HEK293 (cell line): ENCODE data around the gene SIL1.
A peak's percentile ranks its signal among the peaks of the same experiment; 100 is the strongest.

Experiments
- CTCF ChIA-PET: fragments of 350-600 bp; formaldehyde crosslinking; extraction: SDS; loops from one replicate; lab custom pipeline; 2021; ENCODE audit warnings: antibody characterized with exemption; lab: Yijun Ruan, JAX
- POLR2A ChIA-PET: fragments of 300-600 bp; formaldehyde crosslinking; extraction: SDS; loops from one replicate; lab custom pipeline; 2020; ENCODE audit warnings: antibody characterized with exemption, inconsistent platforms; lab: Yijun Ruan, JAX
- H3K27ac ChIP-seq: fragments of 200-500 bp; sonication (Bioruptor generic); 2 replicates; pipeline ENCODE4 v1.5.1; 2014; ENCODE audit warnings: low read depth, low read length, control low read depth, inconsistent platforms; ENCODE audit errors: extremely low read depth
- H3K36me3 ChIP-seq, 2 experiments: fragments of 200-500 bp in 1 of 2; sonication (Bioruptor generic) in 1 of 2; 1 replicate in 1 of 2; 2 replicates in 1 of 2; pipeline ENCODE4 v1.5.1; 2014 to 2017; ENCODE audit warnings: inconsistent platforms in 2 of 2, low read length in 2 of 2; ENCODE audit not compliant: control insufficient read depth in 2 of 2, insufficient read depth in 1 of 2
- H3K4me1 ChIP-seq: fragments of 200-500 bp; sonication (Bioruptor generic); 2 replicates; pipeline ENCODE4 v1.5.1; 2014; ENCODE audit warnings: mild to moderate bottlenecking, low read length, inconsistent platforms; ENCODE audit not compliant: control insufficient read depth, insufficient read depth
- H3K4me3 ChIP-seq: 2 replicates; pipeline ENCODE4 v1.5.1; 2011; ENCODE audit warnings: low read depth, mild to moderate bottlenecking, control low read depth, low read length, moderate library complexity
- H3K9me3 ChIP-seq: fragments of 200-500 bp; sonication (Bioruptor generic); 2 replicates; pipeline ENCODE4 v1.5.1; 2014; ENCODE audit warnings: low read depth, low read length, inconsistent platforms; ENCODE audit not compliant: control insufficient read depth, insufficient read depth
- AEBP2 ChIP-seq: fragments of 450-650 bp; formaldehyde crosslinking; IDR thresholded peaks from 2 replicates; pipeline ENCODE4 v1.5.1; 2016; ENCODE audit warnings: missing biosample characterization, missing genetic modification characterization, borderline replicate concordance
- BCL11A ChIP-seq: fragments of 450-650 bp; formaldehyde crosslinking; IDR thresholded peaks from 2 replicates; pipeline ENCODE4 v1.5.1; 2016; ENCODE audit warnings: low read depth, missing biosample characterization, missing genetic modification characterization
- IKZF3 ChIP-seq: fragments of 450-650 bp; IDR thresholded peaks from 2 replicates; pipeline ENCODE4 v1.5.0; 2018; ENCODE audit warnings: missing biosample characterization, mild to moderate bottlenecking, missing genetic modification characterization, moderate library complexity
- KLF9 ChIP-seq: fragments of 450-650 bp; formaldehyde crosslinking; IDR thresholded peaks from 2 replicates; pipeline ENCODE4 v1.5.1; 2016; ENCODE audit warnings: missing biosample characterization, missing genetic modification characterization, low read depth
- OVOL3 ChIP-seq: fragments of 450-650 bp; formaldehyde crosslinking; IDR thresholded peaks from 2 replicates; pipeline ENCODE4 v1.5.1; 2016; ENCODE audit warnings: missing biosample characterization, missing genetic modification characterization
- REST ChIP-seq: fragments of 450-650 bp; formaldehyde crosslinking; IDR thresholded peaks from 2 replicates; pipeline ENCODE4 v1.5.1; 2016; ENCODE audit warnings: missing biosample characterization, missing genetic modification characterization
- SCRT1 ChIP-seq: fragments of 450-650 bp; formaldehyde crosslinking; IDR thresholded peaks from 2 replicates; pipeline ENCODE4 v1.5.1; 2016; ENCODE audit warnings: missing biosample characterization, missing genetic modification characterization, borderline replicate concordance
- YY1 ChIP-seq: fragments of 450-650 bp; formaldehyde crosslinking; IDR thresholded peaks from 2 replicates; pipeline ENCODE4 v1.5.1; 2018; ENCODE audit warnings: missing biosample characterization, missing genetic modification characterization
- ZNF10 ChIP-seq: fragments of 450-650 bp; formaldehyde crosslinking; IDR thresholded peaks from 2 replicates; pipeline ENCODE4 v1.5.1; 2017; ENCODE audit warnings: missing biosample characterization, missing genetic modification characterization
- ZNF280D ChIP-seq: fragments of 450-650 bp; formaldehyde crosslinking; IDR thresholded peaks from 2 replicates; pipeline ENCODE4 v1.5.1; 2016; ENCODE audit warnings: missing biosample characterization, missing genetic modification characterization
- ZNF335 ChIP-seq: fragments of 450-650 bp; formaldehyde crosslinking; conservative IDR thresholded peaks from 2 replicates; pipeline ENCODE4 v1.5.1; 2016; ENCODE audit warnings: missing biosample characterization, missing genetic modification characterization
- ZNF341 ChIP-seq: fragments of 450-650 bp; formaldehyde crosslinking; IDR thresholded peaks from 2 replicates; pipeline ENCODE4; 2016; ENCODE audit warnings: low read depth, missing biosample characterization, missing genetic modification characterization
- ZNF626 ChIP-seq: fragments of 450-650 bp; sonication (Bioruptor Pico); formaldehyde crosslinking; IDR thresholded peaks from 2 replicates; pipeline ENCODE4 v1.5.1; 2018; ENCODE audit warnings: missing biosample characterization, missing genetic modification characterization, inconsistent platforms
- ZNF664 ChIP-seq: fragments of 450-650 bp; formaldehyde crosslinking; IDR thresholded peaks from 2 replicates; pipeline ENCODE4 v1.5.1; 2016; ENCODE audit warnings: missing biosample characterization, missing genetic modification characterization
- ZNF701 ChIP-seq: fragments of 450-650 bp; formaldehyde crosslinking; IDR thresholded peaks from 2 replicates; pipeline ENCODE4 v1.5.1; 2016; ENCODE audit warnings: missing biosample characterization, missing genetic modification characterization
- ZXDB ChIP-seq: fragments of 450-650 bp; formaldehyde crosslinking; IDR thresholded peaks from 2 replicates; pipeline ENCODE4 v1.5.1; 2016; ENCODE audit warnings: missing biosample characterization, missing genetic modification characterization
- TF ChIP-seq, protein P1 (sequence below): fragments of 450-650 bp; formaldehyde crosslinking; conservative IDR thresholded peaks from 2 replicates; pipeline ENCODE4 v1.5.1; 2016; ENCODE audit warnings: low read depth, missing biosample characterization, missing genetic modification characterization

SIL1 gene

GRCh38 chr5:139148986-139149385 lies 49.2 kb downstream of the SIL1 start:
- no peaks in the 10 kb centered on the region for H3K9me3 ChIP-seq
- H3K27ac ChIP-seq = no peak overlapping the region
- CTCF ChIA-PET = no interaction called here
- TF ChIP-seq YY1 (tag by site-specific recombination) (no peak), OVOL3 (tag by site-specific recombination) (no peak), BCL11A (tag by site-specific recombination) (no peak)
- no peak overlapping the region for H3K4me3 ChIP-seq
- peaks cover 15% of the 10 kb centered on the region for H3K4me1 ChIP-seq
- POLR2A ChIA-PET = no interaction called here
- no peaks in the 10 kb centered on the region for H3K36me3 ChIP-seq

- H3K4me1 ChIP-seq = peaks cover 15% of the 10 kb centered on the region
- no peaks in the 10 kb centered on the region for H3K36me3 ChIP-seq
- H3K27ac ChIP-seq = no peak overlapping the region
- no peaks in the 10 kb centered on the region for H3K9me3 ChIP-seq
- CTCF ChIA-PET = no interaction called here
- no peak overlapping the region for H3K4me3 ChIP-seq
- TF ChIP-seq ZNF280D = no peak
- TF ChIP-seq, protein P1, sequence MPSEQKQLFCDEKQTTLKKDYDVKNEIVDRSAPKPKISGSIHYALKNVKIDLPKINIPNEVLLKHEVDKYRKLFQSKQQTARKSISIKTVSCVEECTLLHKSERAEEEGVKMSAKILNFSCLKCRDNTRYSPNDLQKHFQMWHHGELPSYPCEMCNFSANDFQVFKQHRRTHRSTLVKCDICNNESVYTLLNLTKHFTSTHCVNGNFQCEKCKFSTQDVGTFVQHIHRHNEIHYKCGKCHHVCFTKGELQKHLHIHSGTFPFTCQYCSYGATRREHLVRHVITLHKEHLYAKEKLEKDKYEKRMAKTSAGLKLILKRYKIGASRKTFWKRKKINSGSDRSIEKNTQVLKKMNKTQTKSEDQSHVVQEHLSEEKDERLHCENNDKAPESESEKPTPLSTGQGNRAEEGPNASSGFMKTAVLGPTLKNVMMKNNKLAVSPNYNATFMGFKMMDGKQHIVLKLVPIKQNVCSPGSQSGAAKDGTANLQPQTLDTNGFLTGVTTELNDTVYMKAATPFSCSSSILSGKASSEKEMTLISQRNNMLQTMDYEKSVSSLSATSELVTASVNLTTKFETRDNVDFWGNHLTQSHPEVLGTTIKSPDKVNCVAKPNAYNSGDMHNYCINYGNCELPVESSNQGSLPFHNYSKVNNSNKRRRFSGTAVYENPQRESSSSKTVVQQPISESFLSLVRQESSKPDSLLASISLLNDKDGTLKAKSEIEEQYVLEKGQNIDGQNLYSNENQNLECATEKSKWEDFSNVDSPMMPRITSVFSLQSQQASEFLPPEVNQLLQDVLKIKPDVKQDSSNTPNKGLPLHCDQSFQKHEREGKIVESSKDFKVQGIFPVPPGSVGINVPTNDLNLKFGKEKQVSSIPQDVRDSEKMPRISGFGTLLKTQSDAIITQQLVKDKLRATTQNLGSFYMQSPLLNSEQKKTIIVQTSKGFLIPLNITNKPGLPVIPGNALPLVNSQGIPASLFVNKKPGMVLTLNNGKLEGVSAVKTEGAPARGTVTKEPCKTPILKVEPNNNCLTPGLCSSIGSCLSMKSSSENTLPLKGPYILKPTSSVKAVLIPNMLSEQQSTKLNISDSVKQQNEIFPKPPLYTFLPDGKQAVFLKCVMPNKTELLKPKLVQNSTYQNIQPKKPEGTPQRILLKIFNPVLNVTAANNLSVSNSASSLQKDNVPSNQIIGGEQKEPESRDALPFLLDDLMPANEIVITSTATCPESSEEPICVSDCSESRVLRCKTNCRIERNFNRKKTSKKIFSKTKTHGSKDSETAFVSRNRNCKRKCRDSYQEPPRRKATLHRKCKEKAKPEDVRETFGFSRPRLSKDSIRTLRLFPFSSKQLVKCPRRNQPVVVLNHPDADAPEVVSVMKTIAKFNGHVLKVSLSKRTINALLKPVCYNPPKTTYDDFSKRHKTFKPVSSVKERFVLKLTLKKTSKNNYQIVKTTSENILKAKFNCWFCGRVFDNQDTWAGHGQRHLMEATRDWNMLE (tag by site-specific recombination) = no peak
- no peak for TF ChIP-seq ZNF626 (tag by site-specific recombination)
- no peak for TF ChIP-seq ZXDB (tag by site-specific recombination)
- TF ChIP-seq ZNF341 = no peak
- POLR2A ChIA-PET = no interaction called here
These were observed 49.9 kb downstream of the SIL1 start for GRCh38 chr5:139148306-139148705.

DNA sequence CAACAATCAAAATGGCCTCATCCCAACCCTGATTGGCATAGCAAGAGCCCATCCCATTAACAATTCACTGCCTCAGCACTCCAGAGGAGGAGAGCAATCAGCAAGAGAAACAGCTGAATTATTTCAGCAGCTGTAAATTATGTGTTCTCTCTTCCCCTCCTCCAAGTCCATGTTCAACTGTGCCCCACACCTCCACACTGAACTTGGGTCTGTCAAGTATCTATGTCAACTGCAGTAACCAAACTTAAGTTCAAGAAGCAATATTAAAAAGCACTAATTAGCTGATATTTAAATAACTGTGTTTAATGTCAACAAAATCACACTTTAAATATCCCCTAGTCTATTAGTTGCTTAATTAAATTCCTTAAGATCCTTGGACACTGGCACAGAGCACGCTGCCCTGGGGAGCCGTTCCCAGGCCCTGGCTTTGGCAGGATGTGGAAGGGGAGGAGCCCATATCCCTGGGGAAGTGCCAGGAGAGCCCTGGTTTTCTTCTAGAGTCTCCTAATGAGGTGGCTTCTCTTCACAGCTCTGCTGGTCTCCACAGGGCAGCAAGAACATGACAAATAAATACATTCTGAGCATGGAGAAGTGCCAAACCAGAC lies 50.6 kb downstream of the SIL1 start:
- H3K36me3 ChIP-seq = no peaks in the 10 kb centered on the region
- H3K27ac ChIP-seq = no peak overlapping the region
- ChIA-PET POLR2A (no interaction called here), CTCF (interaction anchor here (0.9 to 1.4 kb wide), 3 partner anchors 9 to 32 kb away, joined by 3 to 6 read pairs (median 4); no protein-coding TSS in a partner anchor)
- no peak overlapping the region for H3K4me3 ChIP-seq
- H3K9me3 ChIP-seq = no peaks in the 10 kb centered on the region
- peaks cover 15% of the 10 kb centered on the region for H3K4me1 ChIP-seq
- 0 out of 2 replicates have a peak, but pooled peaks have one; percentile 6 for TF ChIP-seq ZNF10 (tag by site-specific recombination)
- no peak for TF ChIP-seq AEBP2 (tag by site-specific recombination)
- TF ChIP-seq SCRT1 (tag by site-specific recombination) = no peak
- peak; percentile 81 for TF ChIP-seq ZNF664 (tag by site-specific recombination)
- no peak for TF ChIP-seq ZNF701 (tag by site-specific recombination)
- TF ChIP-seq KLF9 (tag by site-specific recombination) = no peak
- peak; percentile 75 for TF ChIP-seq ZNF335
- 0 out of 2 replicates have a peak, but pooled peaks have one; percentile 7 for TF ChIP-seq IKZF3
- TF ChIP-seq REST (tag by site-specific recombination) = peak; percentile 42; the same call in 1 of the 2 replicates
